DOHH2 (cell line): ENCODE measurements around the gene FARS2.

Experiments
- EZH2phosphoT487 ChIP-seq: fragments of 200-600 bp; sonication (generic); IDR thresholded peaks from 2 replicates; pipeline ENCODE4 v1.6.1; 2017; ENCODE audit warnings: borderline replicate concordance, mild to moderate bottlenecking, antibody characterized with exemption, low read length, moderate library complexity, mixed read lengths
- TF ChIP-seq, protein P1 (sequence below): fragments of 200-600 bp; sonication (generic); IDR thresholded peaks from one replicate; pipeline ENCODE4 v1.5.1; 2014; ENCODE audit warnings: antibody characterized with exemption, mild to moderate bottlenecking, low read depth, low read length; ENCODE audit not compliant: poor library complexity, severe bottlenecking

DNA sequence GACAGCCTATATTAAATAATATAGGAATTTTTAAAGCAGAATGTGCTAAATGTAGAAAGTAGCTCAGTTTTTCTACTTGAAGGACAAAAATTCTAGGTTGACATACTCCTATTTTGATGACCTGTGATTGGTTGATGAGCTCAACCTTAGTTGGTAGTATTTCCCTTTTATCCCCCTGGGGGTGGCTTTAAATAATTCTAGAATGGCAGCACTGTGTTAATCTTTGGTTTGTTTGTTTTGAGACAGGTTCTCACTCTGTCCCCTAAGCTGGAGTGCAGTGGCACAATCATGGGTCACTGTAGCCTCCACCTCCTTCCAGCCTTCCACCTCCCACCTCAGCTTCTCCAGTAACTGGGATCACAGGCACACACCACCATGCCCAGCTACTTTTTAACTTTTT lies 29.2 kb downstream of the FARS2 start:
- TF ChIP-seq, protein P1, sequence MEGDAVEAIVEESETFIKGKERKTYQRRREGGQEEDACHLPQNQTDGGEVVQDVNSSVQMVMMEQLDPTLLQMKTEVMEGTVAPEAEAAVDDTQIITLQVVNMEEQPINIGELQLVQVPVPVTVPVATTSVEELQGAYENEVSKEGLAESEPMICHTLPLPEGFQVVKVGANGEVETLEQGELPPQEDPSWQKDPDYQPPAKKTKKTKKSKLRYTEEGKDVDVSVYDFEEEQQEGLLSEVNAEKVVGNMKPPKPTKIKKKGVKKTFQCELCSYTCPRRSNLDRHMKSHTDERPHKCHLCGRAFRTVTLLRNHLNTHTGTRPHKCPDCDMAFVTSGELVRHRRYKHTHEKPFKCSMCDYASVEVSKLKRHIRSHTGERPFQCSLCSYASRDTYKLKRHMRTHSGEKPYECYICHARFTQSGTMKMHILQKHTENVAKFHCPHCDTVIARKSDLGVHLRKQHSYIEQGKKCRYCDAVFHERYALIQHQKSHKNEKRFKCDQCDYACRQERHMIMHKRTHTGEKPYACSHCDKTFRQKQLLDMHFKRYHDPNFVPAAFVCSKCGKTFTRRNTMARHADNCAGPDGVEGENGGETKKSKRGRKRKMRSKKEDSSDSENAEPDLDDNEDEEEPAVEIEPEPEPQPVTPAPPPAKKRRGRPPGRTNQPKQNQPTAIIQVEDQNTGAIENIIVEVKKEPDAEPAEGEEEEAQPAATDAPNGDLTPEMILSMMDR = no peak
- TF ChIP-seq EZH2phosphoT487 = no peak
